SK-N-MC (cell line): ENCODE data around the gene ZNF90.
"Not testable (repeated sequence)": the region's sequence is repeated elsewhere in the genome, so short reads cannot be mapped to it uniquely, and the experiment has no call there.

Source experiments
- DNase-seq: peaks from one replicate; pipeline ENCODE4 v3.0.0-alpha.2; 2011; ENCODE audit warnings: low read depth, low spot score
- H3K27ac ChIP-seq: fragments of 200-600 bp; sonication (generic); 2 replicates; pipeline ENCODE4 v1.5.1; 2016; ENCODE audit warnings: mixed run types
- H3K36me3 ChIP-seq: fragments of 200-600 bp; sonication (generic); 2 replicates; pipeline ENCODE4 v1.6.1; 2017; ENCODE audit warnings: antibody characterized with exemption, low read length, mixed read lengths; ENCODE audit not compliant: insufficient read depth
- H3K4me3 ChIP-seq: fragments of 200-600 bp; sonication (generic); 2 replicates; pipeline ENCODE4 v1.5.1; 2016
- H3K9ac ChIP-seq: fragments of 200-600 bp; sonication (generic); 2 replicates; pipeline ENCODE4 v1.8.0; 2017; ENCODE audit warnings: mixed run types, mixed read lengths; ENCODE audit not compliant: insufficient read length
- H3K9me3 ChIP-seq: fragments of 200-600 bp; sonication (generic); 2 replicates; pipeline ENCODE4 v1.6.1; 2017; ENCODE audit warnings: low read depth, mild to moderate bottlenecking, antibody characterized with exemption, low read length, moderate library complexity, mixed read lengths
- EZH2 ChIP-seq: fragments of 200-600 bp; sonication (generic); IDR thresholded peaks from one replicate; pipeline ENCODE4 v1.6.1; 2017; ENCODE audit warnings: antibody characterized with exemption
- FOXP2 ChIP-seq: optimal IDR thresholded peaks from 2 replicates; pipeline ENCODE3; 2011; ENCODE audit warnings: mild to moderate bottlenecking, moderate library complexity; ENCODE audit not compliant: insufficient read depth; ENCODE audit errors: extremely low read length, control extremely low read depth
- POLR2AphosphoS5 ChIP-seq: IDR thresholded peaks from 2 replicates; pipeline ENCODE4 v1.6.1; 2012; ENCODE audit warnings: mild to moderate bottlenecking, low read depth, low read length, borderline replicate concordance

ZNF90 gene

DNA sequence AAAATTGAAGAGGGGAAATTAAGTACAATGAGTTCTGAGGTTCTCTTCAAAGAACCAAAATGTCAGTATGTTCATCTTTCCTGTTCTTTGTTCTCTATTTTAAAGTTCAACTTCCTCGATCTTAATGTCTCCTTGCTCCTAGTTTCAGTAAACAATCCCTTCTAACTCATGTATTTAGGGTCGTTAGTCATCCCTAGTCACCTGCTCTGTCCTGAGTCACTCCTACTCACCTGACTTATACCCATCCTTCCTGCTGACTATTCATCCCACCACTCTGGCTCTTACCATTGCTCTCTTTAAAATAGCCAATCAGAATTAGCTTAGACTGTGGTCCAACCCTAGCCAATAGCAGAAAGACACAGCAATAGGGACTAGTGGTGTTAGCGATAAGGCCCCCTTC, 24.3 kb downstream of the ZNF90 start:
- no peak overlapping the region for H3K9ac ChIP-seq
- no peak overlapping the region for H3K27ac ChIP-seq
- DNase-seq, result no peak
- TF ChIP-seq POLR2AphosphoS5 (no peak), EZH2 (no peak), FOXP2 (no peak)
- no peaks in the 10 kb centered on the region for H3K36me3 ChIP-seq
- H3K4me3 ChIP-seq, result no peak overlapping the region
- 0 out of 2 replicates have a peak, but pooled peaks cover 2% of the 10 kb centered on the region for H3K9me3 ChIP-seq

GRCh38 chr19:20103091-20103740, 25.4 kb downstream of the ZNF90 start:
- no peak overlapping the region for H3K27ac ChIP-seq
- no peak overlapping the region for H3K9ac ChIP-seq
- H3K36me3 ChIP-seq, result no peaks in the 10 kb centered on the region
- DNase-seq, result no peak
- TF ChIP-seq FOXP2, result no peak
- no peak for TF ChIP-seq POLR2AphosphoS5
- no peak for TF ChIP-seq EZH2
- no peak overlapping the region for H3K4me3 ChIP-seq
- 0 out of 2 replicates have a peak, but pooled peaks cover 2% of the 10 kb centered on the region for H3K9me3 ChIP-seq

DNA sequence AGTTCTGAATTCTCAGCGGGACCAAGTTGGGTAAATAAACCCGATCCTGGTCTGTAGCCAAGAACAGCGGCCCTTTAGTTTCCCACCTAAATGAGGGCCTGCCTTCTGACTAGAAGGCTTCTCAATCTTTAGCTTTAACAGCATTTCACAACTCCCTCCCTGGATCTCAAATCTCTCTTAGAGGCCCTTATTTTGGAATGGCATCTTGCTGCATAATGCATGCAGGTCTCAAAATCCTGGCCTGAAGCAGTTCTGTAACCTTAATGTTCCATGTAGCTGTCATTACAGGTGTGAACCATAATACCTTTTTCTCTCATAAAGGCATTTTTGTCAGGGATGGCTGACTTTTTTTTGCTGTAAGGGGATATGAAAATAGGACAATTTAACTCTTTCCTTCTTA, 29.5 kb downstream of the ZNF90 start:
- Histone ChIP-seq H3K4me3 (no peak overlapping the region), H3K36me3 (no peaks in the 10 kb centered on the region), H3K27ac (no peak overlapping the region), H3K9me3 (0 out of 2 replicates have a peak, but pooled peaks cover 2% of the 10 kb centered on the region), H3K9ac (no peak overlapping the region)
- DNase-seq, result no peak
- TF ChIP-seq POLR2AphosphoS5, result no peak
- no peak for TF ChIP-seq FOXP2
- no peak for TF ChIP-seq EZH2

GRCh38 chr19:20118064-20118839, 40.5 kb downstream of the ZNF90 start:
- not testable (repeated sequence) for H3K9me3 ChIP-seq, DNase-seq, H3K27ac ChIP-seq, H3K36me3 ChIP-seq, H3K4me3 ChIP-seq, H3K9ac ChIP-seq

GRCh38 chr19:20124879-20125278, 47.1 kb downstream of the ZNF90 start:
- Histone ChIP-seq H3K36me3 (no peaks in the 10 kb centered on the region), H3K9me3 (no peaks in the 10 kb centered on the region), H3K9ac (no peak overlapping the region), H3K4me3 (no peak overlapping the region), H3K27ac (no peak overlapping the region)
- no peak for TF ChIP-seq FOXP2
- TF ChIP-seq POLR2AphosphoS5, result no peak
- TF ChIP-seq EZH2, result no peak
- no peak for DNase-seq

GRCh38 chr19:20132933-20133332, 55.1 kb downstream of the ZNF90 start:
- H3K27ac ChIP-seq, DNase-seq, H3K36me3 ChIP-seq, H3K9ac ChIP-seq, H3K4me3 ChIP-seq, H3K9me3 ChIP-seq: not testable (repeated sequence)

DNA sequence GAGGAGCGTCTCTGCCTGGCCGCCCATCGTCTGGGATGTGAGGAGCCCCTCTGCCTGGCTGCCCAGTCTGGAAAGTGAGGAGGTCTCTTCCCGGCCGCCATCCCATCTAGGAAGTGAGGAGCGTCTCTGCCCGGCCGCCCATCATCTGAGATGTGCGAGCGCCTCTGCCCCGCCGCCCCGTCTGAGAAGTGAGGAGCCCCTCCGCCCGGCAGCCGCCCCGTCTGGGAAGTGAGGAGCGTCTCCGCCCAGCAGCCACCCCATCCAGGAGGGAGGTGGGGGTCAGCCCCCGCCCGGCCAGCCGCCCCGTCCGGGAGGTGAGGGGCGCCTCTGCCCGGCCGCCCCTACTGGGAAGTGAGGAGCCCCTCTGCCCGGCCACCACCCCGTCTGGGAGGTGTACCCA, 59.9 kb downstream of the ZNF90 start:
- not testable (repeated sequence) for H3K9ac ChIP-seq, H3K4me3 ChIP-seq, H3K27ac ChIP-seq, DNase-seq, H3K9me3 ChIP-seq, H3K36me3 ChIP-seq

DNA sequence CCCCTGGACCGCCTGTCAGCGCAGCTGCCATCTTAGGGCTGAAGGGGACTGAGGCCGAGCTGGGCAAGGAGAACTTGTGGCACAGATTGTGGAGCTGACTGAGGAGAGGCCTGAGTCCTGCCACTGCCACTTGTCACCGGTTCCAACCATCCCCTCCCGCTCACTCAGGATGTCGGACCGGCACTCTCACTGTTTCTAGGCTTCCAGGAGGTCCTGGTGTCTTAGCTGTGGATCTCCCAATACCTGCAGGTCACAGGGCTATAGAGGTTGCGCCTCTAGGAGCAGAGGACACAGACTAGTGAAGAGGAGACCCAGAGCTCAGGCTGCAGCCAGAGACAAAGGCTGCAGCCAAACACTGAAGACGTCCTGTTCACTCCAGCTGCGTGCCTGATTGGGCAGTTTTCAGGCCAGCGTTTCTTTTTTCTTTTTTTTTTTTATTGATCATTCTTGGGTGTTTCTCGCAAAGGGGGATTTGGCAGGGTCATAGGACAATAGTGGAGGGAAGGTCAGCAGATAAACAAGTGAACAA, 73.9 kb downstream of the ZNF90 start:
- Histone ChIP-seq H3K4me3 (no peak overlapping the region), H3K36me3 (no peaks in the 10 kb centered on the region), H3K9ac (no peak overlapping the region), H3K27ac (no peak overlapping the region), H3K9me3 (no peaks in the 10 kb centered on the region)
- no peak for DNase-seq
- no peak for TF ChIP-seq FOXP2
- TF ChIP-seq EZH2, result no peak
- no peak for TF ChIP-seq POLR2AphosphoS5

GRCh38 chr19:20152506-20152905, 74.7 kb downstream of the ZNF90 start:
- H3K9ac ChIP-seq, DNase-seq, H3K4me3 ChIP-seq, H3K27ac ChIP-seq, H3K9me3 ChIP-seq, H3K36me3 ChIP-seq: not testable (repeated sequence)
